ENCODE data around the gene SNED1. TPM values are rescaled to one million over a fixed set of nuclear protein-coding genes. Genes with fewer than 3 reads are reported as not detected.

SNED1 gene
- total RNA-seq, 1 experiment from 2014 or later, result 2.8 TPM

DNA sequence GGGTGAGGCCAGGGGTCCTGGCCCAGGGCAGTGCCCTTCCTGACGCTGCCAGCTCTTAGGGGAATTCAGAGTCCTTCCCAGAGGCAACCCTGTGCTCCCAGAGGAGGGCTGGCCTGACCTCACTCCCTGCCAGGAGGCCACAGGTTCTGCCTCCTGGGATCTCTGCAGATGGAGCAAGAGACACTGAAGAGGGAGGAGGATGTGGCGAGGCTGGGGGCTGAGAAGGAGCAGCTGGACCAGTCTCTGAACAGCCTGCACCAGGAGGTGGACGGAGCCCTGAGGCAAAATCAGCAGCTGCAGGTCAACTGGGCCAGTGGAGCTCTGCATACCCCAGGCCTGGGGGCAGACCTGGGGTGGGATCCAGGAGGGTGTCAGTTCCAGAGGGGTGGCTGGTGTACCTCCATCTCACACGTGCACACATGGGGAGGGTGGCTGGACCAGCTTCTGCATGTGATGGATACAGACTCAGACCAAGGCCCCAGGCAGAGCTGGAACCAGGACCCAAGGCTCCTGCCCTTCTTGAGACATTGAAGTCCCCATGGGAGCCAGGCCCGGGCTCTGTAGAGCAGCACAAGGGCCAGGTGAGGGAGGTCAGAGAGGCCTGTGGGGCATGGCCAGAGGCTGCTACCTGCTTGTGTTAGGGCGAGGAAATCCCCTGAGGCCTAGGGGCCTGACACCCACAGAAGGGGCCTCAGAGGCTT is 9.7 kb upstream of the SNED1 start:
- Histone ChIP-seq H3K9me3 (ENCODE audit: insufficient read depth, low read depth) (no peaks in the 10 kb centered on the region), H3K4me2 (no peak overlapping the region), H3K9me2 (ENCODE audit: insufficient read depth) (no peaks in the 10 kb centered on the region), H2AFZ (no peak overlapping the region), H3K27ac (no peak overlapping the region), H3F3A (ENCODE audit: insufficient read depth, low read depth) (peaks cover 5% of the 10 kb centered on the region; the same call in 1 of the 2 replicates), H3K4me1 (replicated peaks; ENCODE audit: insufficient read depth) (peaks cover 27% of the 10 kb centered on the region), H3K36me3 (ENCODE audit: low read depth) (no peaks in the 10 kb centered on the region), H3K27me3 (ENCODE audit: insufficient read depth, low read depth) (peaks cover 6% of the 10 kb centered on the region), H4K20me1 (ENCODE audit: insufficient read depth) (no peaks in the 10 kb centered on the region), H3K79me2 (ENCODE audit: low read depth) (no peaks in the 10 kb centered on the region), H3K4me3 (no peak overlapping the region)
- ChIA-PET POLR2A (ENCODE audit: unreplicated experiment) (interaction anchor here (0.6 kb wide), 1 partner anchor 714 kb away, joined by 6 read pairs; no protein-coding TSS in a partner anchor), CTCF (interaction anchor here (0.5 kb wide), 1 partner anchor 37 kb away, joined by 3 read pairs; no protein-coding TSS in a partner anchor)
- intact Hi-C loops (cut with micrococcal nuclease; ENCODE audit: unreplicated experiment), result loop anchor here (1.0 kb wide), 1 partner anchor 132 kb away; no protein-coding TSS in a partner anchor
- DNase-seq, result no peak
- TF ChIP-seq, protein P1, sequence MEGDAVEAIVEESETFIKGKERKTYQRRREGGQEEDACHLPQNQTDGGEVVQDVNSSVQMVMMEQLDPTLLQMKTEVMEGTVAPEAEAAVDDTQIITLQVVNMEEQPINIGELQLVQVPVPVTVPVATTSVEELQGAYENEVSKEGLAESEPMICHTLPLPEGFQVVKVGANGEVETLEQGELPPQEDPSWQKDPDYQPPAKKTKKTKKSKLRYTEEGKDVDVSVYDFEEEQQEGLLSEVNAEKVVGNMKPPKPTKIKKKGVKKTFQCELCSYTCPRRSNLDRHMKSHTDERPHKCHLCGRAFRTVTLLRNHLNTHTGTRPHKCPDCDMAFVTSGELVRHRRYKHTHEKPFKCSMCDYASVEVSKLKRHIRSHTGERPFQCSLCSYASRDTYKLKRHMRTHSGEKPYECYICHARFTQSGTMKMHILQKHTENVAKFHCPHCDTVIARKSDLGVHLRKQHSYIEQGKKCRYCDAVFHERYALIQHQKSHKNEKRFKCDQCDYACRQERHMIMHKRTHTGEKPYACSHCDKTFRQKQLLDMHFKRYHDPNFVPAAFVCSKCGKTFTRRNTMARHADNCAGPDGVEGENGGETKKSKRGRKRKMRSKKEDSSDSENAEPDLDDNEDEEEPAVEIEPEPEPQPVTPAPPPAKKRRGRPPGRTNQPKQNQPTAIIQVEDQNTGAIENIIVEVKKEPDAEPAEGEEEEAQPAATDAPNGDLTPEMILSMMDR (conservative IDR thresholded peaks at IDR 0.05), result no peak
- TF ChIP-seq EZH2 (IDR thresholded peaks at IDR 0.05; ENCODE audit: low read depth), result no peak
- BruUV-seq (replicated peaks), result no TSS peak

DNA sequence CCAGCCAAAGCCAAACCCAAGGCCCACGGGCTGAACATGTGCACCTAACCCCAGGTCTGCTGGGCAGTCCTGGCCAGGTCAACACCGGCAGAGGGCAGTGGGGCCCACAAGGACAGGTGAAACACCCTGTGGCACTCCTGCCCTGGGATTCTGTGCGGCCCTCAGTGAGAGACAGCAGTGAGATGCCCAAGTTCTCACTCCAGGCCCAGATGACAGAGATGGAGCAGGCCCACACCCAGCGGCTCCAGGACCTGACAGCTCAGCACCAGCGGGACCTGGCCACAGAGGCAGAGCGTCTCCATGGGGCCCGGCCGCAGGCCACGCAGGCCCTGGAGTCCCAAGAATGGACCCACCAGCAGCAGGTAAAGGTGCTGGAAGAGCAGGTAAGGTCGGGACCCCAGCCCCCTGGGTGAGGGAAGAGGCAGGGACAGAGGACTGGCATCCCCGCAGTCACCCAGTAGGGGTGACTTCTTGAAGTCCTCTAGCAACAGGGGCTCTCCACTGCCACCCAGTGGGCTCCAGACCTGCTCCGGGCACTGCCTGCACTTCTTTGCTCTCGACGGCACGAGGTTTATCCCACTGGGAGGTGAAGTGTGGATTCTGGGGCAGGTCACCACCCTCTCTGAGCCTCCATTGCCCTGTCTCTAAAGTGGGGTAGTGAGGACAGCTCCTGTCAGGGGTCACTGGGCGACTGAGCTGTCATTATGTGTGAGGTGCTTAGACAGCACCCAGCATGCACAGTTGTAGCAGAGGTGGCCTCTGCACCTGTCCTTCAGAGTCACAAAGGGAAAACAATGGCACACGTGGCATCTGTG is 8.8 kb upstream of the SNED1 start:
- peaks cover 5% of the 10 kb centered on the region; the same call in 1 of the 2 replicates for H3F3A ChIP-seq (ENCODE audit: insufficient read depth, low read depth)
- peak; percentile 57 to 61 for DNase-seq
- no peak for TF ChIP-seq EZH2 (IDR thresholded peaks at IDR 0.05; ENCODE audit: low read depth)
- TF ChIP-seq, protein P1 (conservative IDR thresholded peaks at IDR 0.05), result peak; percentile 70
- H3K4me2 ChIP-seq, result no peak overlapping the region
- no peaks in the 10 kb centered on the region for H3K79me2 ChIP-seq (ENCODE audit: low read depth)
- no peaks in the 10 kb centered on the region for H3K36me3 ChIP-seq (ENCODE audit: low read depth)
- no TSS peak for BruUV-seq (replicated peaks)
- CTCF ChIA-PET, result no interaction called here
- intact Hi-C loops (cut with micrococcal nuclease; ENCODE audit: unreplicated experiment), result loop anchor here (1.0 to 5.0 kb wide), 4 partner anchors 88 to 139 kb away; partner anchors contain the start of gene MAB21L4
- POLR2A ChIA-PET (ENCODE audit: unreplicated experiment), result no interaction called here
- no peaks in the 10 kb centered on the region for H4K20me1 ChIP-seq (ENCODE audit: insufficient read depth)
- H3K27ac ChIP-seq, result no peak overlapping the region
- H3K9me2 ChIP-seq (ENCODE audit: insufficient read depth), result no peaks in the 10 kb centered on the region
- no peak overlapping the region for H2AFZ ChIP-seq
- no peaks in the 10 kb centered on the region for H3K27me3 ChIP-seq (ENCODE audit: insufficient read depth, low read depth)
- H3K4me1 ChIP-seq (replicated peaks; ENCODE audit: insufficient read depth), result peaks cover 27% of the 10 kb centered on the region
- no peaks in the 10 kb centered on the region for H3K9me3 ChIP-seq (ENCODE audit: insufficient read depth, low read depth)
- no peak overlapping the region for H3K4me3 ChIP-seq

DNA sequence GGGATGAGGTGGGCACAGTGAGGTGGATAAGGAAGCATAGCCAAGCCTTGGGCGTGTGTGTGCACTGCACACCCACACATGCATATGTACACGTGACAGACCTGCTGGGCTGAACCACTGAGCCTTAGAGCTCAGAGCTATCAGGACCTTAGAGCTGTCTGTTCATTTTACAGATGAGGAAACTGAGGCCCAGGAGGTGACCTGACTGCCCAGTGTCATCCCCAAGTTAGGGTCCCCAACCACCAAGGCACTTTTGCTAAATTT is 8.2 kb upstream of the SNED1 start:
- no peaks in the 10 kb centered on the region for H3K27me3 ChIP-seq (ENCODE audit: insufficient read depth, low read depth)
- no TSS peak for BruUV-seq (replicated peaks)
- intact Hi-C loops (cut with micrococcal nuclease; ENCODE audit: unreplicated experiment), result loop anchor here (2.0 to 5.0 kb wide), 3 partner anchors 87 to 139 kb away; partner anchors contain the start of gene MAB21L4
- POLR2A ChIA-PET (ENCODE audit: unreplicated experiment), result no interaction called here
- H3K27ac ChIP-seq, result no peak overlapping the region
- H3K79me2 ChIP-seq (ENCODE audit: low read depth), result no peaks in the 10 kb centered on the region
- no peaks in the 10 kb centered on the region for H4K20me1 ChIP-seq (ENCODE audit: insufficient read depth)
- no peaks in the 10 kb centered on the region for H3K9me2 ChIP-seq (ENCODE audit: insufficient read depth)
- H3K36me3 ChIP-seq (ENCODE audit: low read depth), result no peaks in the 10 kb centered on the region
- no peak overlapping the region for H3K4me2 ChIP-seq
- no peak for DNase-seq
- H2AFZ ChIP-seq, result no peak overlapping the region
- H3K4me1 ChIP-seq (replicated peaks; ENCODE audit: insufficient read depth), result peaks cover 27% of the 10 kb centered on the region
- no peak overlapping the region for H3K4me3 ChIP-seq
- no peak for TF ChIP-seq EZH2 (IDR thresholded peaks at IDR 0.05; ENCODE audit: low read depth)
- TF ChIP-seq, protein P1 (conservative IDR thresholded peaks at IDR 0.05), result no peak
- no peaks in the 10 kb centered on the region for H3K9me3 ChIP-seq (ENCODE audit: insufficient read depth, low read depth)
- CTCF ChIA-PET, result no interaction called here
- H3F3A ChIP-seq (ENCODE audit: insufficient read depth, low read depth), result peaks cover 5% of the 10 kb centered on the region; the same call in 1 of the 2 replicates

Data from PC-9 (cell line).